Astrocyte (in vitro differentiated cells and primary cell): ENCODE measurements around the gene HMGCS2. TPM values are rescaled to one million over a fixed set of nuclear protein-coding genes. Genes with fewer than 3 reads are reported as not detected.

ENCODE experiments used
- DNase-seq: peaks from one replicate; pipeline ENCODE4 v3.0.0-alpha.2; 2010; ENCODE audit warnings: low read depth
- FAIRE-seq: peaks from 2 replicates; lab custom pipeline; 2011; peaks lifted over from hg19 to GRCh38; lab: Jason Lieb, UNC
- H2AFZ ChIP-seq: 2 replicates; pipeline ENCODE4 v1.6.0; 2012; ENCODE audit warnings: low read depth, low read length, inconsistent platforms
- H3K27ac ChIP-seq: 2 replicates; pipeline ENCODE4 v1.5.1; 2011; ENCODE audit warnings: low read depth, low read length, inconsistent platforms
- H3K27me3 ChIP-seq: 2 replicates; pipeline ENCODE4 v1.6.0; 2011; ENCODE audit warnings: low read length, inconsistent platforms; ENCODE audit not compliant: insufficient read depth
- H3K36me3 ChIP-seq: 2 replicates; pipeline ENCODE4 v1.5.1; 2011; ENCODE audit warnings: low read length, inconsistent platforms; ENCODE audit not compliant: insufficient read depth
- H3K4me1 ChIP-seq: 2 replicates; pipeline ENCODE4 v1.5.1; 2011; ENCODE audit warnings: low read length, inconsistent platforms; ENCODE audit not compliant: insufficient read depth
- H3K4me2 ChIP-seq: 2 replicates; pipeline ENCODE4 v1.6.0; 2012; ENCODE audit warnings: low read length, inconsistent platforms
- H3K4me3 ChIP-seq: 2 replicates; pipeline ENCODE4 v1.5.1; 2011; ENCODE audit warnings: low read depth, mild to moderate bottlenecking, low read length, inconsistent platforms; ENCODE audit not compliant: insufficient read depth
- H3K79me2 ChIP-seq: 2 replicates; pipeline ENCODE4 v1.6.0; 2012; ENCODE audit warnings: mild to moderate bottlenecking, low read length, inconsistent platforms; ENCODE audit not compliant: insufficient read depth
- H3K9ac ChIP-seq: 2 replicates; pipeline ENCODE4 v1.6.0; 2012; ENCODE audit warnings: mild to moderate bottlenecking, low read length, inconsistent platforms
- H3K9me3 ChIP-seq: 2 replicates; pipeline ENCODE4 v1.5.1; 2012; ENCODE audit warnings: low read depth, mild to moderate bottlenecking, low read length, inconsistent platforms; ENCODE audit not compliant: insufficient read depth
- H4K20me1 ChIP-seq: 2 replicates; pipeline ENCODE4 v1.6.0; 2012; ENCODE audit warnings: low read length, inconsistent platforms; ENCODE audit not compliant: insufficient read depth
- H3K27ac Mint-ChIP-seq: one replicate; pipeline ENCODE4 v1.8.0; 2021; ENCODE audit warnings: mild to moderate bottlenecking, mixed read lengths; ENCODE audit not compliant: unreplicated experiment
- H3K27me3 Mint-ChIP-seq: one replicate; pipeline ENCODE4 v1.8.0; 2021; ENCODE audit warnings: low read depth, mixed read lengths; ENCODE audit not compliant: unreplicated experiment
- H3K36me3 Mint-ChIP-seq: one replicate; pipeline ENCODE4 v1.8.0; 2021; ENCODE audit warnings: low read depth, mixed read lengths; ENCODE audit not compliant: unreplicated experiment
- H3K4me1 Mint-ChIP-seq: one replicate; pipeline ENCODE4 v1.8.0; 2021; ENCODE audit warnings: low read depth, mixed read lengths; ENCODE audit not compliant: unreplicated experiment
- H3K4me3 Mint-ChIP-seq: one replicate; pipeline ENCODE4 v1.8.0; 2021; ENCODE audit warnings: mild to moderate bottlenecking, moderate library complexity, mixed read lengths; ENCODE audit not compliant: unreplicated experiment
- H3K9me3 Mint-ChIP-seq: one replicate; pipeline ENCODE4 v1.8.0; 2021; ENCODE audit warnings: mild to moderate bottlenecking, mixed read lengths; ENCODE audit not compliant: unreplicated experiment
- CTCF ChIP-seq: IDR thresholded peaks from 2 replicates; pipeline ENCODE4 v1.5.1; 2011; ENCODE audit warnings: low read depth, mild to moderate bottlenecking, inconsistent platforms, low read length, moderate library complexity; ENCODE audit not compliant: insufficient read depth
- EZH2 ChIP-seq: IDR thresholded peaks from 2 replicates; pipeline ENCODE4 v1.6.1; 2012; ENCODE audit warnings: mild to moderate bottlenecking, low read length, inconsistent platforms; ENCODE audit not compliant: insufficient read depth
- total RNA-seq: library from RNA; stranded (reverse); gene quantifications from 2 replicates; pipeline ENCODE4 v1.2.1, GENCODE V29; 2021

The HMGCS2 gene
- total RNA-seq, 1 donor from 2014 or later: not detected

- H3K27me3 ChIP-seq: no peaks in the 10 kb centered on the region
- no peak overlapping the region for H3K4me2 ChIP-seq
- H3K27ac ChIP-seq: no peak overlapping the region
- FAIRE-seq (no peak), DNase-seq (no peak)
- Mint-ChIP-seq H3K4me1 (peaks cover 15% of the 10 kb centered on the region), H3K9me3 (no peaks in the 10 kb centered on the region), H3K27ac (no peak overlapping the region), H3K27me3 (no peaks in the 10 kb centered on the region), H3K4me3 (peak overlapping the region; percentile 40), H3K36me3 (peaks cover 46% of the 10 kb centered on the region)
- TF ChIP-seq EZH2 (no peak), CTCF (no peak)
- peaks cover 14% of the 10 kb centered on the region for H4K20me1 ChIP-seq
- no peak overlapping the region for H3K9ac ChIP-seq
- no peaks in the 10 kb centered on the region for H3K9me3 ChIP-seq
- H3K36me3 ChIP-seq: no peaks in the 10 kb centered on the region
- H3K79me2 ChIP-seq: peaks cover 4% of the 10 kb centered on the region
- no peak overlapping the region for H3K4me3 ChIP-seq
- H3K4me1 ChIP-seq: no peaks in the 10 kb centered on the region
- no peak overlapping the region for H2AFZ ChIP-seq
Observed at GRCh38 chr1:119721896-119722295, 46.8 kb downstream of the HMGCS2 start.

- Histone ChIP-seq H3K36me3 (no peaks in the 10 kb centered on the region), H4K20me1 (peaks cover 20% of the 10 kb centered on the region), H3K27me3 (no peaks in the 10 kb centered on the region), H3K4me1 (no peaks in the 10 kb centered on the region), H3K4me2 (no peak overlapping the region), H3K9ac (no peak overlapping the region), H2AFZ (no peak overlapping the region), H3K27ac (no peak overlapping the region), H3K79me2 (peaks cover 11% of the 10 kb centered on the region), H3K9me3 (no peaks in the 10 kb centered on the region), H3K4me3 (no peak overlapping the region)
- FAIRE-seq: no peak
- Mint-ChIP-seq H3K27ac (peak overlapping the region; percentile 71), H3K27me3 (no peaks in the 10 kb centered on the region), H3K36me3 (peaks cover 42% of the 10 kb centered on the region), H3K4me3 (no peak overlapping the region), H3K9me3 (no peaks in the 10 kb centered on the region), H3K4me1 (peaks cover 21% of the 10 kb centered on the region)
- TF ChIP-seq CTCF (no peak), EZH2 (no peak)
- no peak for DNase-seq
Observed at GRCh38 chr1:119720866-119721440, 47.8 kb downstream of the HMGCS2 start.

- H3K4me2 ChIP-seq: no peak overlapping the region
- Mint-ChIP-seq H3K27ac (no peak overlapping the region), H3K4me3 (no peak overlapping the region), H3K4me1 (peaks cover 36% of the 10 kb centered on the region), H3K27me3 (no peaks in the 10 kb centered on the region), H3K36me3 (peaks cover 26% of the 10 kb centered on the region), H3K9me3 (no peaks in the 10 kb centered on the region)
- no peak overlapping the region for H3K27ac ChIP-seq
- no peaks in the 10 kb centered on the region for H3K36me3 ChIP-seq
- peaks cover 26% of the 10 kb centered on the region for H4K20me1 ChIP-seq
- no peak overlapping the region for H2AFZ ChIP-seq
- H3K4me3 ChIP-seq: no peak overlapping the region
- H3K4me1 ChIP-seq: peaks cover 4% of the 10 kb centered on the region
- no peak for TF ChIP-seq EZH2
- TF ChIP-seq CTCF: no peak
- DNase-seq: no peak
- no peak for FAIRE-seq
- no peaks in the 10 kb centered on the region for H3K27me3 ChIP-seq
- H3K9me3 ChIP-seq: no peaks in the 10 kb centered on the region
- H3K9ac ChIP-seq: no peak overlapping the region
- peaks cover 22% of the 10 kb centered on the region for H3K79me2 ChIP-seq
Observed at GRCh38 chr1:119718972-119719371, 49.7 kb downstream of the HMGCS2 start.
